SK-N-SH (cell line): ENCODE results near the gene UCHL1. TPM values are rescaled to one million over a fixed set of nuclear protein-coding genes. Genes with fewer than 3 reads are reported as not detected.

Source experiments
- CTCF ChIA-PET: fragments of 300-600, 350-600 bp; formaldehyde crosslinking; extraction: SDS; loops from one replicate; lab custom pipeline; 2021; lab: Yijun Ruan, JAX
- POLR2A ChIA-PET: fragments of 350-600 bp; sonication (Branson Sonifier 250); formaldehyde crosslinking; extraction: SDS; loops from one replicate; lab custom pipeline; 2020; ENCODE audit warnings: antibody characterized with exemption, inconsistent platforms; lab: Yijun Ruan, JAX
- DNase-seq: peaks from one replicate; pipeline ENCODE4 v3.0.0; 2012
- H2AFZ ChIP-seq: fragments of 200-600 bp; sonication (generic); 2 replicates; pipeline ENCODE4 v1.8.1; 2016; ENCODE audit warnings: antibody characterized with exemption, mild to moderate bottlenecking, low read depth
- H3F3A ChIP-seq: fragments of 200-600 bp; sonication (generic); replicated peaks from 2 replicates; pipeline ENCODE3; 2016; ENCODE audit warnings: antibody characterized with exemption, mild to moderate bottlenecking; ENCODE audit not compliant: insufficient read depth
- H3K27ac ChIP-seq, 2 experiments: fragments of 200-500 bp in 1 of 2; fragments of 200-600 bp in 1 of 2; sonication (Bioruptor generic) in 1 of 2; sonication (generic), shearing (Covaris generic) in 1 of 2; 2 replicates each; pipeline versions ENCODE4 v1.5.1 to v1.6.1; 2014 to 2016; ENCODE audit warnings: low read depth in 2 of 2, inconsistent platforms in 1 of 2, low read length in 1 of 2, mild to moderate bottlenecking in 1 of 2, mixed read lengths in 1 of 2
- H3K27me3 ChIP-seq: fragments of 200-600 bp; sonication (generic), shearing (Covaris generic); 2 replicates; pipeline ENCODE4 v1.6.1; 2016; ENCODE audit warnings: mixed run types; ENCODE audit not compliant: insufficient read depth
- H3K36me3 ChIP-seq, 2 experiments: fragments of 200-500 bp in 1 of 2; fragments of 200-600 bp in 1 of 2; sonication (Bioruptor generic) in 1 of 2; sonication (generic) in 1 of 2; replicated peaks in 1 of 2; 2 replicates each; pipeline versions ENCODE3 to v1.5.1; 2014 to 2016; ENCODE audit warnings: low read length in 1 of 2, mild to moderate bottlenecking in 1 of 2; ENCODE audit not compliant: insufficient read depth in 2 of 2, control insufficient read depth in 1 of 2
- H3K4me1 ChIP-seq, 2 experiments: fragments of 200-500 bp in 1 of 2; fragments of 200-600 bp in 1 of 2; sonication (Bioruptor generic) in 1 of 2; sonication (generic), shearing (Covaris generic) in 1 of 2; 2 replicates each; pipeline versions ENCODE4 v1.5.1 to v1.6.1; 2014 to 2016; ENCODE audit warnings: low read depth in 1 of 2, low read length in 1 of 2, mixed run types in 1 of 2; ENCODE audit not compliant: insufficient read depth in 2 of 2, control insufficient read depth in 1 of 2
- H3K4me2 ChIP-seq: fragments of 200-600 bp; sonication (generic), shearing (Covaris generic); 2 replicates; pipeline ENCODE4 v1.6.1; 2017; ENCODE audit warnings: mixed run types
- H3K4me3 ChIP-seq, 2 experiments: fragments of 200-500 bp in 1 of 2; fragments of 200-600 bp in 1 of 2; sonication (Bioruptor generic) in 1 of 2; sonication (generic), shearing (Covaris generic) in 1 of 2; 2 replicates each; pipeline versions ENCODE4 v1.5.1 to v1.8.1; 2014 to 2016; ENCODE audit warnings: low read depth in 2 of 2, inconsistent platforms in 1 of 2, low read length in 1 of 2, mild to moderate bottlenecking in 1 of 2, mixed read lengths in 1 of 2, moderate library complexity in 1 of 2
- H3K79me2 ChIP-seq: fragments of 200-600 bp; sonication (generic); 2 replicates; pipeline ENCODE4 v1.8.1; 2017; ENCODE audit warnings: mild to moderate bottlenecking; ENCODE audit not compliant: insufficient read depth
- H3K9ac ChIP-seq: fragments of 200-600 bp; sonication (generic); 2 replicates; pipeline ENCODE4 v1.6.1; 2017; ENCODE audit warnings: mixed run types
- H3K9me2 ChIP-seq: fragments of 200-600 bp; sonication (generic); 2 replicates; pipeline ENCODE4 v1.6.1; 2017; ENCODE audit warnings: mixed run types
- H3K9me3 ChIP-seq: fragments of 200-600 bp; sonication (generic); 2 replicates; pipeline ENCODE4 v1.6.1; 2017; ENCODE audit warnings: mixed run types, mild to moderate bottlenecking, moderate library complexity
- H4K20me1 ChIP-seq: fragments of 200-600 bp; sonication (generic); 2 replicates; pipeline ENCODE4 v1.6.1; 2017; ENCODE audit warnings: mild to moderate bottlenecking, mixed run types; ENCODE audit not compliant: insufficient read depth
- CHD2 ChIP-seq: fragments of 150-350 bp; IDR thresholded peaks from 2 replicates; pipeline ENCODE4 v1.6.1; 2018; ENCODE audit warnings: low read length; ENCODE audit not compliant: partially characterized antibody
- EP300 ChIP-seq, 2 experiments: IDR thresholded peaks; 2 replicates each; pipeline versions ENCODE4 v1.4.0 to v1.6.1; 2012; ENCODE audit warnings: borderline replicate concordance in 1 of 2, low read depth in 1 of 2, low read length in 1 of 2
- EZH2phosphoT487 ChIP-seq: fragments of 200-600 bp; sonication (generic); IDR thresholded peaks from 2 replicates; pipeline ENCODE4 v1.6.1; 2017; ENCODE audit warnings: low read depth, mixed run types, mild to moderate bottlenecking, antibody characterized with exemption, moderate library complexity, borderline replicate concordance
- GATA2 ChIP-seq: sonication (generic); formaldehyde crosslinking; IDR thresholded peaks from 2 replicates; pipeline ENCODE4 v1.5.0; 2020; ENCODE audit warnings: mild to moderate bottlenecking, missing genetic modification reagents
- IRF3 ChIP-seq: fragments of 150-350 bp; IDR thresholded peaks from 2 replicates; pipeline ENCODE4 v1.6.1; 2016; ENCODE audit warnings: mild to moderate bottlenecking, low read depth, low read length
- MEF2A ChIP-seq: IDR thresholded peaks from 2 replicates; pipeline ENCODE4 v1.4.0; 2012; ENCODE audit warnings: low read depth, borderline replicate concordance
- MXI1 ChIP-seq: IDR thresholded peaks from 2 replicates; pipeline ENCODE4 v1.6.1; 2012; ENCODE audit warnings: mild to moderate bottlenecking, low read depth, low read length, improper control_type of control experiment
- POLR2AphosphoS5 ChIP-seq: IDR thresholded peaks from 2 replicates; pipeline ENCODE4 v1.6.1; 2012; ENCODE audit warnings: low read depth, low read length
- RCOR1 ChIP-seq: fragments of 150-350 bp; IDR thresholded peaks from 2 replicates; pipeline ENCODE4 v1.6.1; 2017; ENCODE audit warnings: antibody characterized with exemption, low read length
- RXRA ChIP-seq: IDR thresholded peaks from 2 replicates; pipeline ENCODE4 v1.4.0; 2012; ENCODE audit warnings: low read depth, mild to moderate bottlenecking, borderline replicate concordance
- SIN3A ChIP-seq: IDR thresholded peaks from 2 replicates; pipeline ENCODE4 v1.6.1; 2012; ENCODE audit warnings: low read depth, mild to moderate bottlenecking, low read length, moderate library complexity, borderline replicate concordance
- SMC3 ChIP-seq: IDR thresholded peaks from 2 replicates; pipeline ENCODE4 v1.6.1; 2012; ENCODE audit warnings: low read depth, low read length, improper control_type of control experiment
- TEAD4 ChIP-seq: IDR thresholded peaks from 2 replicates; pipeline ENCODE4 v1.4.0; 2012; ENCODE audit warnings: mild to moderate bottlenecking, borderline replicate concordance; ENCODE audit not compliant: insufficient read depth
- USF2 ChIP-seq: fragments of 150-350 bp; IDR thresholded peaks from 2 replicates; pipeline ENCODE4 v1.6.1; 2017; ENCODE audit warnings: antibody characterized with exemption, low read length, low read depth, borderline replicate concordance
- WGBS: methylation state at CpG from one replicate; pipeline ENCODE4 v1.1.6; 2017; ENCODE audit warnings: low lambda C conversion rate; 5-methylcytosine and 5-hydroxymethylcytosine counted together
- polyA plus RNA-seq, 3 experiments: library from polyadenylated mRNA; depleted of rRNA; stranded (reverse); fragments of >200 nt; gene quantifications; 2 replicates each; pipeline ENCODE4 v1.2.3, GENCODE V29; 2012
- TF ChIP-seq, protein P1 (sequence below): IDR thresholded peaks from 2 replicates; pipeline ENCODE4 v1.4.0; 2012; ENCODE audit warnings: low read depth, borderline replicate concordance
- TF ChIP-seq, protein P2 (sequence below): fragments of 200-600 bp; sonication (generic); IDR thresholded peaks from 2 replicates; pipeline ENCODE4 v1.6.1; 2017; ENCODE audit warnings: antibody characterized with exemption, mild to moderate bottlenecking, moderate library complexity
- TF ChIP-seq, protein P3 (sequence below): IDR thresholded peaks from 2 replicates; pipeline ENCODE4 v1.6.1; 2012; ENCODE audit warnings: mild to moderate bottlenecking, low read depth, low read length, moderate library complexity

UCHL1 gene
- polyA plus RNA-seq, 1 of the 3 experiments (the other 2 are of a cell fraction): 1,518 TPM

- no peak for DNase-seq
- CTCF ChIA-PET: interaction anchor here (1.5 kb wide), 1 partner anchor 19 kb away, joined by 4 read pairs; the partner anchor contains the start of gene APBB2
- H3K27me3 ChIP-seq: no peaks in the 10 kb centered on the region
- POLR2A ChIA-PET: no interaction called here
- WGBS: 82% methylated on average over 3 of the region's 3 CpGs
- H3K27ac ChIP-seq: no peak overlapping the region
- H4K20me1 ChIP-seq: no peaks in the 10 kb centered on the region
- no peak overlapping the region for H3K9ac ChIP-seq
- TF ChIP-seq CHD2 (no peak), EP300 (IDR thresholded peaks at IDR 0.05; ENCODE audit: borderline replicate concordance in 1 of 2, low read depth in 1 of 2, low read length in 1 of 2) (no peak), TEAD4 (no peak), EZH2phosphoT487 (no peak)
- H3K4me3 ChIP-seq: no peak overlapping the region
- H3F3A ChIP-seq: no peaks in the 10 kb centered on the region
- no peak overlapping the region for H2AFZ ChIP-seq
- H3K9me2 ChIP-seq: no peaks in the 10 kb centered on the region
- H3K36me3 ChIP-seq: no peaks in the 10 kb centered on the region
- no peaks in the 10 kb centered on the region for H3K9me3 ChIP-seq
- no peaks in the 10 kb centered on the region for H3K4me1 ChIP-seq
- H3K79me2 ChIP-seq: no peaks in the 10 kb centered on the region
- H3K4me2 ChIP-seq: no peak overlapping the region
Measured at GRCh38 chr4:41232856-41233255, 23.9 kb upstream of the UCHL1 start.

- H3K9me3 ChIP-seq: no peaks in the 10 kb centered on the region
- no peak overlapping the region for H3K4me2 ChIP-seq
- no peaks in the 10 kb centered on the region for H3K4me1 ChIP-seq
- no peaks in the 10 kb centered on the region for H3F3A ChIP-seq
- ChIA-PET POLR2A (no interaction called here), CTCF (no interaction called here)
- H3K4me3 ChIP-seq: no peak overlapping the region
- no peaks in the 10 kb centered on the region for H3K27me3 ChIP-seq
- H3K36me3 ChIP-seq: no peaks in the 10 kb centered on the region
- 100% methylated on average over 1 of the region's 1 CpG for WGBS
- H3K27ac ChIP-seq: no peak overlapping the region
- H3K9ac ChIP-seq: no peak overlapping the region
- H2AFZ ChIP-seq: no peak overlapping the region
- DNase-seq: no peak
- no peaks in the 10 kb centered on the region for H3K9me2 ChIP-seq
- no peaks in the 10 kb centered on the region for H3K79me2 ChIP-seq
- H4K20me1 ChIP-seq: no peaks in the 10 kb centered on the region
- TF ChIP-seq SMC3 (no peak), RCOR1 (no peak), CHD2 (no peak), USF2 (no peak), GATA2 (CRISPR knock-in tag) (no peak), EP300 (IDR thresholded peaks at IDR 0.05; ENCODE audit: borderline replicate concordance in 1 of 2, low read depth in 1 of 2, low read length in 1 of 2) (no peak), RXRA (no peak), SIN3A (no peak), MEF2A (no peak), IRF3 (no peak), POLR2AphosphoS5 (no peak), MXI1 (no peak)
- TF ChIP-seq, protein P1, sequence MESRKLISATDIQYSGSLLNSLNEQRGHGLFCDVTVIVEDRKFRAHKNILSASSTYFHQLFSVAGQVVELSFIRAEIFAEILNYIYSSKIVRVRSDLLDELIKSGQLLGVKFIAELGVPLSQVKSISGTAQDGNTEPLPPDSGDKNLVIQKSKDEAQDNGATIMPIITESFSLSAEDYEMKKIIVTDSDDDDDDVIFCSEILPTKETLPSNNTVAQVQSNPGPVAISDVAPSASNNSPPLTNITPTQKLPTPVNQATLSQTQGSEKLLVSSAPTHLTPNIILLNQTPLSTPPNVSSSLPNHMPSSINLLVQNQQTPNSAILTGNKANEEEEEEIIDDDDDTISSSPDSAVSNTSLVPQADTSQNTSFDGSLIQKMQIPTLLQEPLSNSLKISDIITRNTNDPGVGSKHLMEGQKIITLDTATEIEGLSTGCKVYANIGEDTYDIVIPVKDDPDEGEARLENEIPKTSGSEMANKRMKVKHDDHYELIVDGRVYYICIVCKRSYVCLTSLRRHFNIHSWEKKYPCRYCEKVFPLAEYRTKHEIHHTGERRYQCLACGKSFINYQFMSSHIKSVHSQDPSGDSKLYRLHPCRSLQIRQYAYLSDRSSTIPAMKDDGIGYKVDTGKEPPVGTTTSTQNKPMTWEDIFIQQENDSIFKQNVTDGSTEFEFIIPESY: no peak
- TF ChIP-seq, protein P2, sequence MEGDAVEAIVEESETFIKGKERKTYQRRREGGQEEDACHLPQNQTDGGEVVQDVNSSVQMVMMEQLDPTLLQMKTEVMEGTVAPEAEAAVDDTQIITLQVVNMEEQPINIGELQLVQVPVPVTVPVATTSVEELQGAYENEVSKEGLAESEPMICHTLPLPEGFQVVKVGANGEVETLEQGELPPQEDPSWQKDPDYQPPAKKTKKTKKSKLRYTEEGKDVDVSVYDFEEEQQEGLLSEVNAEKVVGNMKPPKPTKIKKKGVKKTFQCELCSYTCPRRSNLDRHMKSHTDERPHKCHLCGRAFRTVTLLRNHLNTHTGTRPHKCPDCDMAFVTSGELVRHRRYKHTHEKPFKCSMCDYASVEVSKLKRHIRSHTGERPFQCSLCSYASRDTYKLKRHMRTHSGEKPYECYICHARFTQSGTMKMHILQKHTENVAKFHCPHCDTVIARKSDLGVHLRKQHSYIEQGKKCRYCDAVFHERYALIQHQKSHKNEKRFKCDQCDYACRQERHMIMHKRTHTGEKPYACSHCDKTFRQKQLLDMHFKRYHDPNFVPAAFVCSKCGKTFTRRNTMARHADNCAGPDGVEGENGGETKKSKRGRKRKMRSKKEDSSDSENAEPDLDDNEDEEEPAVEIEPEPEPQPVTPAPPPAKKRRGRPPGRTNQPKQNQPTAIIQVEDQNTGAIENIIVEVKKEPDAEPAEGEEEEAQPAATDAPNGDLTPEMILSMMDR: no peak
- TF ChIP-seq, protein P3, sequence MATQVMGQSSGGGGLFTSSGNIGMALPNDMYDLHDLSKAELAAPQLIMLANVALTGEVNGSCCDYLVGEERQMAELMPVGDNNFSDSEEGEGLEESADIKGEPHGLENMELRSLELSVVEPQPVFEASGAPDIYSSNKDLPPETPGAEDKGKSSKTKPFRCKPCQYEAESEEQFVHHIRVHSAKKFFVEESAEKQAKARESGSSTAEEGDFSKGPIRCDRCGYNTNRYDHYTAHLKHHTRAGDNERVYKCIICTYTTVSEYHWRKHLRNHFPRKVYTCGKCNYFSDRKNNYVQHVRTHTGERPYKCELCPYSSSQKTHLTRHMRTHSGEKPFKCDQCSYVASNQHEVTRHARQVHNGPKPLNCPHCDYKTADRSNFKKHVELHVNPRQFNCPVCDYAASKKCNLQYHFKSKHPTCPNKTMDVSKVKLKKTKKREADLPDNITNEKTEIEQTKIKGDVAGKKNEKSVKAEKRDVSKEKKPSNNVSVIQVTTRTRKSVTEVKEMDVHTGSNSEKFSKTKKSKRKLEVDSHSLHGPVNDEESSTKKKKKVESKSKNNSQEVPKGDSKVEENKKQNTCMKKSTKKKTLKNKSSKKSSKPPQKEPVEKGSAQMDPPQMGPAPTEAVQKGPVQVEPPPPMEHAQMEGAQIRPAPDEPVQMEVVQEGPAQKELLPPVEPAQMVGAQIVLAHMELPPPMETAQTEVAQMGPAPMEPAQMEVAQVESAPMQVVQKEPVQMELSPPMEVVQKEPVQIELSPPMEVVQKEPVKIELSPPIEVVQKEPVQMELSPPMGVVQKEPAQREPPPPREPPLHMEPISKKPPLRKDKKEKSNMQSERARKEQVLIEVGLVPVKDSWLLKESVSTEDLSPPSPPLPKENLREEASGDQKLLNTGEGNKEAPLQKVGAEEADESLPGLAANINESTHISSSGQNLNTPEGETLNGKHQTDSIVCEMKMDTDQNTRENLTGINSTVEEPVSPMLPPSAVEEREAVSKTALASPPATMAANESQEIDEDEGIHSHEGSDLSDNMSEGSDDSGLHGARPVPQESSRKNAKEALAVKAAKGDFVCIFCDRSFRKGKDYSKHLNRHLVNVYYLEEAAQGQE: no peak
Measured at GRCh38 chr4:41236032-41236431, 20.7 kb upstream of the UCHL1 start.
